Astrocyte (in vitro differentiated cells and primary cell): ENCODE results near the gene MFSD6L. TPM values are rescaled to one million over a fixed set of nuclear protein-coding genes. Genes with fewer than 3 reads are reported as not detected.

Experiments
- DNase-seq: peaks from one replicate; pipeline ENCODE4 v3.0.0-alpha.2; 2010; ENCODE audit warnings: low read depth
- FAIRE-seq: peaks from 2 replicates; lab custom pipeline; 2011; peaks lifted over from hg19 to GRCh38; lab: Jason Lieb, UNC
- H2AFZ ChIP-seq: 2 replicates; pipeline ENCODE4 v1.6.0; 2012; ENCODE audit warnings: low read depth, low read length, inconsistent platforms
- H3K27ac ChIP-seq: 2 replicates; pipeline ENCODE4 v1.5.1; 2011; ENCODE audit warnings: low read depth, low read length, inconsistent platforms
- H3K27me3 ChIP-seq: 2 replicates; pipeline ENCODE4 v1.6.0; 2011; ENCODE audit warnings: low read length, inconsistent platforms; ENCODE audit not compliant: insufficient read depth
- H3K36me3 ChIP-seq: 2 replicates; pipeline ENCODE4 v1.5.1; 2011; ENCODE audit warnings: low read length, inconsistent platforms; ENCODE audit not compliant: insufficient read depth
- H3K4me1 ChIP-seq: 2 replicates; pipeline ENCODE4 v1.5.1; 2011; ENCODE audit warnings: low read length, inconsistent platforms; ENCODE audit not compliant: insufficient read depth
- H3K4me2 ChIP-seq: 2 replicates; pipeline ENCODE4 v1.6.0; 2012; ENCODE audit warnings: low read length, inconsistent platforms
- H3K4me3 ChIP-seq: 2 replicates; pipeline ENCODE4 v1.5.1; 2011; ENCODE audit warnings: low read depth, mild to moderate bottlenecking, low read length, inconsistent platforms; ENCODE audit not compliant: insufficient read depth
- H3K79me2 ChIP-seq: 2 replicates; pipeline ENCODE4 v1.6.0; 2012; ENCODE audit warnings: mild to moderate bottlenecking, low read length, inconsistent platforms; ENCODE audit not compliant: insufficient read depth
- H3K9ac ChIP-seq: 2 replicates; pipeline ENCODE4 v1.6.0; 2012; ENCODE audit warnings: mild to moderate bottlenecking, low read length, inconsistent platforms
- H3K9me3 ChIP-seq: 2 replicates; pipeline ENCODE4 v1.5.1; 2012; ENCODE audit warnings: low read depth, mild to moderate bottlenecking, low read length, inconsistent platforms; ENCODE audit not compliant: insufficient read depth
- H4K20me1 ChIP-seq: 2 replicates; pipeline ENCODE4 v1.6.0; 2012; ENCODE audit warnings: low read length, inconsistent platforms; ENCODE audit not compliant: insufficient read depth
- H3K27ac Mint-ChIP-seq: one replicate; pipeline ENCODE4 v1.8.0; 2021; ENCODE audit warnings: mild to moderate bottlenecking, mixed read lengths; ENCODE audit not compliant: unreplicated experiment
- H3K27me3 Mint-ChIP-seq: one replicate; pipeline ENCODE4 v1.8.0; 2021; ENCODE audit warnings: low read depth, mixed read lengths; ENCODE audit not compliant: unreplicated experiment
- H3K36me3 Mint-ChIP-seq: one replicate; pipeline ENCODE4 v1.8.0; 2021; ENCODE audit warnings: low read depth, mixed read lengths; ENCODE audit not compliant: unreplicated experiment
- H3K4me1 Mint-ChIP-seq: one replicate; pipeline ENCODE4 v1.8.0; 2021; ENCODE audit warnings: low read depth, mixed read lengths; ENCODE audit not compliant: unreplicated experiment
- H3K4me3 Mint-ChIP-seq: one replicate; pipeline ENCODE4 v1.8.0; 2021; ENCODE audit warnings: mild to moderate bottlenecking, moderate library complexity, mixed read lengths; ENCODE audit not compliant: unreplicated experiment
- H3K9me3 Mint-ChIP-seq: one replicate; pipeline ENCODE4 v1.8.0; 2021; ENCODE audit warnings: mild to moderate bottlenecking, mixed read lengths; ENCODE audit not compliant: unreplicated experiment
- CTCF ChIP-seq: IDR thresholded peaks from 2 replicates; pipeline ENCODE4 v1.5.1; 2011; ENCODE audit warnings: low read depth, mild to moderate bottlenecking, inconsistent platforms, low read length, moderate library complexity; ENCODE audit not compliant: insufficient read depth
- EZH2 ChIP-seq: IDR thresholded peaks from 2 replicates; pipeline ENCODE4 v1.6.1; 2012; ENCODE audit warnings: mild to moderate bottlenecking, low read length, inconsistent platforms; ENCODE audit not compliant: insufficient read depth
- total RNA-seq: library from RNA; stranded (reverse); gene quantifications from 2 replicates; pipeline ENCODE4 v1.2.1, GENCODE V29; 2021

The MFSD6L gene
- total RNA-seq, 1 donor from 2014 or later, result not detected

- Mint-ChIP-seq H3K27me3 (peaks cover 11% of the 10 kb centered on the region), H3K4me3 (no peak overlapping the region), H3K9me3 (peaks cover 12% of the 10 kb centered on the region), H3K27ac (no peak overlapping the region), H3K36me3 (no peaks in the 10 kb centered on the region), H3K4me1 (no peaks in the 10 kb centered on the region)
- Histone ChIP-seq H3K4me2 (no peak overlapping the region), H3K27ac (no peak overlapping the region), H3K79me2 (no peaks in the 10 kb centered on the region), H3K9me3 (peaks cover 2% of the 10 kb centered on the region), H3K4me3 (no peak overlapping the region), H3K36me3 (no peaks in the 10 kb centered on the region), H3K27me3 (peaks cover 2% of the 10 kb centered on the region), H3K4me1 (no peaks in the 10 kb centered on the region), H3K9ac (no peak overlapping the region), H2AFZ (no peak overlapping the region), H4K20me1 (no peaks in the 10 kb centered on the region)
- FAIRE-seq (no peak), DNase-seq (no peak)
- TF ChIP-seq EZH2, result no peak
- no peak for TF ChIP-seq CTCF
Observed at GRCh38 chr17:8826808-8827435, 27.8 kb upstream of the MFSD6L start.

GRCh38 chr17:8825802-8826201 is 26.6 kb upstream of the MFSD6L start:
- H3K36me3 ChIP-seq, result no peaks in the 10 kb centered on the region
- Mint-ChIP-seq H3K27ac (no peak overlapping the region), H3K4me1 (peaks cover 4% of the 10 kb centered on the region), H3K9me3 (peaks cover 12% of the 10 kb centered on the region), H3K27me3 (peaks cover 11% of the 10 kb centered on the region), H3K36me3 (no peaks in the 10 kb centered on the region), H3K4me3 (no peak overlapping the region)
- no peak overlapping the region for H2AFZ ChIP-seq
- H3K9me3 ChIP-seq, result peaks cover 2% of the 10 kb centered on the region
- H4K20me1 ChIP-seq, result no peaks in the 10 kb centered on the region
- H3K27ac ChIP-seq, result no peak overlapping the region
- H3K27me3 ChIP-seq, result no peaks in the 10 kb centered on the region
- no peak for DNase-seq
- no peaks in the 10 kb centered on the region for H3K79me2 ChIP-seq
- FAIRE-seq, result no peak
- no peak overlapping the region for H3K9ac ChIP-seq
- TF ChIP-seq CTCF (no peak), EZH2 (no peak)
- H3K4me1 ChIP-seq, result no peaks in the 10 kb centered on the region
- no peak overlapping the region for H3K4me2 ChIP-seq
- H3K4me3 ChIP-seq, result no peak overlapping the region

GRCh38 chr17:8823279-8823678 is 24.1 kb upstream of the MFSD6L start:
- H3K4me1 Mint-ChIP-seq, result peaks cover 12% of the 10 kb centered on the region
- Histone ChIP-seq H3K9me3 (peaks cover 2% of the 10 kb centered on the region), H3K4me1 (no peaks in the 10 kb centered on the region), H3K79me2 (no peaks in the 10 kb centered on the region), H3K4me3 (no peak overlapping the region), H3K9ac (no peak overlapping the region), H3K4me2 (no peak overlapping the region), H3K27me3 (no peaks in the 10 kb centered on the region), H3K36me3 (no peaks in the 10 kb centered on the region), H3K27ac (no peak overlapping the region), H2AFZ (no peak overlapping the region), H4K20me1 (no peaks in the 10 kb centered on the region)
- no peak overlapping the region for H3K4me3 Mint-ChIP-seq
- DNase-seq, result no peak
- H3K27me3 Mint-ChIP-seq, result peaks cover 16% of the 10 kb centered on the region
- no peaks in the 10 kb centered on the region for H3K36me3 Mint-ChIP-seq
- no peak for FAIRE-seq
- H3K9me3 Mint-ChIP-seq, result peaks cover 12% of the 10 kb centered on the region
- no peak overlapping the region for H3K27ac Mint-ChIP-seq
- TF ChIP-seq CTCF (no peak), EZH2 (no peak)
